ENCODE measurements around the gene BCL2.

BCL2 gene

DNA sequence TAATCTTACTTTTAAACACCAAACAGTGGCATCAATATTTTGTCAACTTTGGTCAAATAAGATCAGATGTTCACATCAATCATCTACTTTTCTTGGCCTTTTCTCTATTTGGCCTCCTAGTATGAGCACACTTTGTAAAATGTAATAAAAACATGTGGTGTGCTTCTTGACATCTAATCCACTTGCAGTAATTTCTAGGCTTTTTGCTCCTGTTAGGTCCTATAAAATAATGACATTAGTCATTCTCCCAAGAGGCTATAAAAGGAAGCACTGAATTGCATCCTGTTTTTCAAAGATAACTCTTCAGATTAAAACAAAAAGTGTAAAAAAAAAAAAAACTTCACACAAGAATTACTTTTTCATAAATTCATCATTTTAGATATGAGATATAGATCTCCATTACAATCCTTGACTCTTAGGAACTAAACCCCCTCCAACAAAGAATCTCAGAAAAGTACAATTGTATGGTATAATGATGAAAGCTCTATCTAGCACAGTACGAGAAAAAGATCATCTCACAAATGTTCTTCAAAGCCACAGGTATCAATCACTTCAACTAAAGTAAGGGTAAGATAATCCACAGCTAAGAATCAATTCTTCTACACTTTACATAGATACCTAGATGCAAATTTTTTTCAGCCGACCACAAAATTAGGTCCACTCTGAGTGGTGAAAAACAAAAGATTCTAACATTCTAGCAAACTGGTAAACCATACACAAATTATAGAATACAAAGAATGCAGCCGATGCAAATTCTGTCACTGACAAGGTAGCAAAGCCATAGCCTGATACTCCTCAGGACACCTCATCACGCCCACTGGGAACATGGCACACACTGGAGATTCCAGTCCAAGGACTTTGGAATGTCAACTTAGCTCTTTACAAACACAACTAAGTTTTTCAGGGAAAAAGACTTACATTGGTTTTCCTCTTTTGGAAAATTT is 2.7 kb downstream of the BCL2 start:
- CTCF ChIA-PET, result interaction anchor here (0.5 to 0.7 kb wide), 3 partner anchors 9 to 528 kb away, joined by 3 read pairs; no protein-coding TSS in a partner anchor

GRCh38 chr18:63315876-63316275 is 3.7 kb downstream of the BCL2 start:
- CTCF ChIA-PET, result no interaction called here
- H3K27ac ChIP-seq, result no peak overlapping the region
- DNase-seq (ENCODE audit: low spot score), result no peak
- no peak for TF ChIP-seq CTCF (conservative IDR thresholded peaks at IDR 0.05; ENCODE audit: low read depth)
- POLR2A ChIA-PET (ENCODE audit: low non-redundant PET), result no interaction called here

More for the DNA sequence above, 2.7 kb downstream of the BCL2 start:
- TF ChIP-seq CTCF (conservative IDR thresholded peaks at IDR 0.05; ENCODE audit: low read depth), result no peak
- H3K27ac ChIP-seq, result no peak overlapping the region
- no peak for DNase-seq (ENCODE audit: low spot score)
- POLR2A ChIA-PET (ENCODE audit: low non-redundant PET), result no interaction called here

GRCh38 chr18:63315131-63315662 is 4.4 kb downstream of the BCL2 start:
- no peak for DNase-seq (ENCODE audit: low spot score)
- POLR2A ChIA-PET (ENCODE audit: low non-redundant PET), result no interaction called here
- CTCF ChIA-PET, result interaction anchor here (0.6 kb wide), 1 partner anchor 346 kb away, joined by 3 read pairs; no protein-coding TSS in a partner anchor
- no peak overlapping the region for H3K27ac ChIP-seq
- no peak for TF ChIP-seq CTCF (conservative IDR thresholded peaks at IDR 0.05; ENCODE audit: low read depth)

DNA sequence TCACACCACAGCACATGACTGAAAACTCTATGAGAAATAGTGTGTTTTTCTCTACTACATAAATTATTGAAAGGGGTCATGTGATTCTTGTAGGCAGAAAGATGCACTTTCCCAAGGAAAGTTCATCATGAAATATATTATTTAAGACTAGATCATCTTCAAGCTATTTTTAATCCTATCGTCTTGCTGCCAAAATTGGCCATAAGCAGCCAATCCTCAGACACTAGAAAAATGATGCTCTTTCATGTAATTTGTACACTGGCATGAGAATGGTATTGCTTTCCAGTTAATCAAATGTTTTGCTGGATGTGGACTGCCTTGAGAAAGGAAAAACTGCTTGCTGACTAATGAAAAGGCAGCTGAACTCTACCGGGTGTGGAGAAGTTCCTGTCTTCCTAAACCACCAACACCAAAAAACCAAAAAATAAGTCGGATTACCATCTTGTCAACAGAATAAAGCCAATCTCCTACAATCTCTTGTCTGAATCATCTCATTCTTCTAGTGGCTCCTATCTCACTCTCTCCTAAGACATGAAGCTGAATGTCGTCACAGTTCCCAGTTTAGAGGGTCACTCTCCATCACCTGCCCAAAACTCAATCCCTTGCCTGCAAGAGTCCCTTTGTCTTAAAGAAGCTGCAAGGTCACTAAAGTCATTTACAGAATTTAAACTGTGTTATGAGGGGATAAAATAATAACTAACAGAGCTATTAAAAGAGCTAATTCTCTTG is 5.3 kb downstream of the BCL2 start:
- no peak overlapping the region for H3K27ac ChIP-seq
- ChIA-PET POLR2A (ENCODE audit: low non-redundant PET) (no interaction called here), CTCF (interaction anchor here (0.6 kb wide), 1 partner anchor 345 kb away, joined by 3 read pairs; no protein-coding TSS in a partner anchor)
- TF ChIP-seq CTCF (conservative IDR thresholded peaks at IDR 0.05; ENCODE audit: low read depth), result no peak
- no peak for DNase-seq (ENCODE audit: low spot score)

GRCh38 chr18:63313396-63313917 is 6.1 kb downstream of the BCL2 start:
- DNase-seq (ENCODE audit: low spot score), result no peak
- no peak for TF ChIP-seq CTCF (conservative IDR thresholded peaks at IDR 0.05; ENCODE audit: low read depth)
- no peak overlapping the region for H3K27ac ChIP-seq
- POLR2A ChIA-PET (ENCODE audit: low non-redundant PET), result no interaction called here
- CTCF ChIA-PET, result no interaction called here

DNA sequence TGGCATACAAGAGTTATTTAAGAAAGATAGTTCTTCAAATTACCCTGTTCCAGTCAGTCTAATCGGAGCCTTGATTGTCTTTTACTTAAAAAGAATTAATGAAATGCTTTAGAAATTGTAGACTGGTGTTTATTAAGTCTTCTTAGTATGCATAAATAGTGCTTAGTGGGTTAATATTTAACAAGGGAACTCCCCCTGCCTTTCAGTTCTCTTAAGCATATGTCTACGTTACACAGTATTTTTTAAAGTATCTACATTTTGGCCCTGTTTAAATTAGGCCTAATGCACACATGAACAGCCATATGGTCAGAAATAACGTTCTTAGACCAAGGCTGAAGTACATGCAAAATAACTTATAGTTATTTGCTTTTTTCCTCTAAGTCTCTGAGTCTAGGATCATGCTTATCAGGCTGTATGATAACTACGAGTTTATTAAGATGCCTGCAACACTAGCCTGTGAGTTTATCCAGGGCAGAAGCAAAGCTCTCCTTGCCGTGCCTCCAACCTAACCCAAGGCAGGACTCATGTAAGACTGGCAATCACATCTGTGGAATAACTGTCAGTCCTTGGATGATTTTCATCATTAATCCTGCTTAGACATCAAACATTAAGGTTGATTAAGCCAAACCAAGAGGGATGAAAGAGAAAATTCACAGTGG is 6.7 kb downstream of the BCL2 start:
- ChIA-PET POLR2A (ENCODE audit: low non-redundant PET) (no interaction called here), CTCF (no interaction called here)
- DNase-seq (ENCODE audit: low spot score), result no peak
- TF ChIP-seq CTCF (conservative IDR thresholded peaks at IDR 0.05; ENCODE audit: low read depth), result no peak
- no peak overlapping the region for H3K27ac ChIP-seq

All from RWPE1 (cell line).